HL-60 (cell line): Measurements from ENCODE around the gene OR2T1.

Experiments
- DNase-seq, 2 experiments: peaks; one replicate each; pipeline ENCODE4 v3.0.0-alpha.2; 2010 to 2020; ENCODE audit warnings: low read depth in 1 of 2, low spot score in 1 of 2
- H3K27ac ChIP-seq: fragments of 250-450 bp; sonication (Bioruptor Pico); replicated peaks from 2 replicates; pipeline ENCODE4 v1.5.1; 2020; ENCODE audit warnings: mild to moderate bottlenecking, moderate library complexity
- H3K27me3 ChIP-seq: fragments of 250-450 bp; sonication (Bioruptor Pico); 2 replicates; pipeline ENCODE4 v1.5.1; 2021; ENCODE audit warnings: mild to moderate bottlenecking, moderate library complexity; ENCODE audit not compliant: insufficient read depth, poor library complexity, severe bottlenecking
- H3K4me3 ChIP-seq: replicated peaks from 2 replicates; pipeline ENCODE4 v1.5.1; 2011; ENCODE audit warnings: mild to moderate bottlenecking, control low read depth, low read length; ENCODE audit not compliant: insufficient read depth
- GABPA ChIP-seq: IDR thresholded peaks from 2 replicates; pipeline ENCODE4 v1.6.1; 2012; ENCODE audit warnings: low read depth
- POLR2AphosphoS5 ChIP-seq: IDR thresholded peaks from 2 replicates; pipeline ENCODE4 v1.6.1; 2012; ENCODE audit warnings: low read depth
- SPI1 ChIP-seq: IDR thresholded peaks from 2 replicates; pipeline ENCODE4 v1.6.1; 2012; ENCODE audit warnings: low read depth, mild to moderate bottlenecking, borderline replicate concordance
- long read RNA-seq: library from polyadenylated mRNA; unstranded; transcript quantifications from one replicate; pipeline ENCODE4 v2.0.0, GENCODE V29; 2020
- TF ChIP-seq, protein P1 (sequence below): IDR thresholded peaks from 2 replicates; pipeline ENCODE4 v1.6.1; 2012; ENCODE audit warnings: low read depth; ENCODE audit not compliant: insufficient replicate concordance
- TF ChIP-seq, protein P2 (sequence below): IDR thresholded peaks from one replicate; pipeline ENCODE4 v1.5.1; 2011; ENCODE audit warnings: low read length, control low read depth, inconsistent platforms; ENCODE audit not compliant: insufficient read depth

The OR2T1 gene, protein sequence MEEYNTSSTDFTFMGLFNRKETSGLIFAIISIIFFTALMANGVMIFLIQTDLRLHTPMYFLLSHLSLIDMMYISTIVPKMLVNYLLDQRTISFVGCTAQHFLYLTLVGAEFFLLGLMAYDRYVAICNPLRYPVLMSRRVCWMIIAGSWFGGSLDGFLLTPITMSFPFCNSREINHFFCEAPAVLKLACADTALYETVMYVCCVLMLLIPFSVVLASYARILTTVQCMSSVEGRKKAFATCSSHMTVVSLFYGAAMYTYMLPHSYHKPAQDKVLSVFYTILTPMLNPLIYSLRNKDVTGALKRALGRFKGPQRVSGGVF
- long read RNA-seq = 0 reads

DNA sequence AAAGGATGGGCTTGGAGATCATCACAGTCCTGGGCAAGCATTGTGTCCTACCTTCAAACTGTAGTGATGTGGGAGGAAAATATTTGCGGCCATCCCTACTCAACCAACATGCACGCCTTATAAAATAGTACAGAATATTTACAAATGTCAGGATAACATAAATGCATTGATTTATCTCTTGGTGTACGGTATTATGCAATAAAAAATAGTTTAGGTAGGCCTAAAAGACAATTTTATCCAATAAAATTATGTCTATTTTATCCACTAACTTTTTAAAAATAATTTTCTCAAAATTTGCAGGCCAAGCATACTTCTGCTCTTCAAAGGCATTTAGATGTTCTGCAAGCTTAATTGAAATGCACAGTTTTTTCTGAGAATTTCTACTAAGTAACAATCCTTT, at the start of gene OR2T1:
Gene OR2T1 (plus strand): TSS at position 301 of the 400 bp plus-strand sequence. CDS start 3,100 bp downstream, outside the sequence.
- no peaks in the 10 kb centered on the region for H3K27me3 ChIP-seq
- TF ChIP-seq, protein P1, sequence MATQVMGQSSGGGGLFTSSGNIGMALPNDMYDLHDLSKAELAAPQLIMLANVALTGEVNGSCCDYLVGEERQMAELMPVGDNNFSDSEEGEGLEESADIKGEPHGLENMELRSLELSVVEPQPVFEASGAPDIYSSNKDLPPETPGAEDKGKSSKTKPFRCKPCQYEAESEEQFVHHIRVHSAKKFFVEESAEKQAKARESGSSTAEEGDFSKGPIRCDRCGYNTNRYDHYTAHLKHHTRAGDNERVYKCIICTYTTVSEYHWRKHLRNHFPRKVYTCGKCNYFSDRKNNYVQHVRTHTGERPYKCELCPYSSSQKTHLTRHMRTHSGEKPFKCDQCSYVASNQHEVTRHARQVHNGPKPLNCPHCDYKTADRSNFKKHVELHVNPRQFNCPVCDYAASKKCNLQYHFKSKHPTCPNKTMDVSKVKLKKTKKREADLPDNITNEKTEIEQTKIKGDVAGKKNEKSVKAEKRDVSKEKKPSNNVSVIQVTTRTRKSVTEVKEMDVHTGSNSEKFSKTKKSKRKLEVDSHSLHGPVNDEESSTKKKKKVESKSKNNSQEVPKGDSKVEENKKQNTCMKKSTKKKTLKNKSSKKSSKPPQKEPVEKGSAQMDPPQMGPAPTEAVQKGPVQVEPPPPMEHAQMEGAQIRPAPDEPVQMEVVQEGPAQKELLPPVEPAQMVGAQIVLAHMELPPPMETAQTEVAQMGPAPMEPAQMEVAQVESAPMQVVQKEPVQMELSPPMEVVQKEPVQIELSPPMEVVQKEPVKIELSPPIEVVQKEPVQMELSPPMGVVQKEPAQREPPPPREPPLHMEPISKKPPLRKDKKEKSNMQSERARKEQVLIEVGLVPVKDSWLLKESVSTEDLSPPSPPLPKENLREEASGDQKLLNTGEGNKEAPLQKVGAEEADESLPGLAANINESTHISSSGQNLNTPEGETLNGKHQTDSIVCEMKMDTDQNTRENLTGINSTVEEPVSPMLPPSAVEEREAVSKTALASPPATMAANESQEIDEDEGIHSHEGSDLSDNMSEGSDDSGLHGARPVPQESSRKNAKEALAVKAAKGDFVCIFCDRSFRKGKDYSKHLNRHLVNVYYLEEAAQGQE = no peak
- TF ChIP-seq POLR2AphosphoS5 (no peak), GABPA (no peak), SPI1 (no peak)
- TF ChIP-seq, protein P2, sequence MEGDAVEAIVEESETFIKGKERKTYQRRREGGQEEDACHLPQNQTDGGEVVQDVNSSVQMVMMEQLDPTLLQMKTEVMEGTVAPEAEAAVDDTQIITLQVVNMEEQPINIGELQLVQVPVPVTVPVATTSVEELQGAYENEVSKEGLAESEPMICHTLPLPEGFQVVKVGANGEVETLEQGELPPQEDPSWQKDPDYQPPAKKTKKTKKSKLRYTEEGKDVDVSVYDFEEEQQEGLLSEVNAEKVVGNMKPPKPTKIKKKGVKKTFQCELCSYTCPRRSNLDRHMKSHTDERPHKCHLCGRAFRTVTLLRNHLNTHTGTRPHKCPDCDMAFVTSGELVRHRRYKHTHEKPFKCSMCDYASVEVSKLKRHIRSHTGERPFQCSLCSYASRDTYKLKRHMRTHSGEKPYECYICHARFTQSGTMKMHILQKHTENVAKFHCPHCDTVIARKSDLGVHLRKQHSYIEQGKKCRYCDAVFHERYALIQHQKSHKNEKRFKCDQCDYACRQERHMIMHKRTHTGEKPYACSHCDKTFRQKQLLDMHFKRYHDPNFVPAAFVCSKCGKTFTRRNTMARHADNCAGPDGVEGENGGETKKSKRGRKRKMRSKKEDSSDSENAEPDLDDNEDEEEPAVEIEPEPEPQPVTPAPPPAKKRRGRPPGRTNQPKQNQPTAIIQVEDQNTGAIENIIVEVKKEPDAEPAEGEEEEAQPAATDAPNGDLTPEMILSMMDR = no peak
- no peak within 1 kb of the TSS for H3K27ac ChIP-seq
- no peak for DNase-seq
- no peak within 1 kb of the TSS for H3K4me3 ChIP-seq

DNA sequence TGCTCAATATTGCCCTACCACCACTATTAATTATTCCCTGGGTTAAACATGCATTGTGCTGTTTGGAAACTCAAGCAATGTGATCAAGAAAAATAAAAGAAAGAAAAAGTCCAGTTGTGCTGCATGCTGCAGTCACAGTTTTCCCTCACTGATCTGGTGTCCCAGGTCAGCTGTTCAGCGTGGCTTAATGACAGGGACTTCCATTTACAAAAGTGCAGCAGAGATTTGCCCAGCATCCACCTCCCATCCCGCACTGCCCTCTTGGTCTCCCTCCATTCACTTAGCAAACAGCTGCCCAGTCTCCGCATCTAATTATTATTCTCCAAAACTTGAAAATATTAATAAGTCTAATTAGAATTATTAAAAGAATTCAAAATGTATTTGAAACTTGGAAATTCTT, 43.4 kb upstream of the OR2T1 start:
- no peak for DNase-seq
- no peak overlapping the region for H3K27ac ChIP-seq
- no peaks in the 10 kb centered on the region for H3K27me3 ChIP-seq
- TF ChIP-seq POLR2AphosphoS5 (no peak), GABPA (no peak), SPI1 (no peak)
- TF ChIP-seq, protein P1 = no peak
- TF ChIP-seq, protein P2 = no peak
- no peak overlapping the region for H3K4me3 ChIP-seq

DNA sequence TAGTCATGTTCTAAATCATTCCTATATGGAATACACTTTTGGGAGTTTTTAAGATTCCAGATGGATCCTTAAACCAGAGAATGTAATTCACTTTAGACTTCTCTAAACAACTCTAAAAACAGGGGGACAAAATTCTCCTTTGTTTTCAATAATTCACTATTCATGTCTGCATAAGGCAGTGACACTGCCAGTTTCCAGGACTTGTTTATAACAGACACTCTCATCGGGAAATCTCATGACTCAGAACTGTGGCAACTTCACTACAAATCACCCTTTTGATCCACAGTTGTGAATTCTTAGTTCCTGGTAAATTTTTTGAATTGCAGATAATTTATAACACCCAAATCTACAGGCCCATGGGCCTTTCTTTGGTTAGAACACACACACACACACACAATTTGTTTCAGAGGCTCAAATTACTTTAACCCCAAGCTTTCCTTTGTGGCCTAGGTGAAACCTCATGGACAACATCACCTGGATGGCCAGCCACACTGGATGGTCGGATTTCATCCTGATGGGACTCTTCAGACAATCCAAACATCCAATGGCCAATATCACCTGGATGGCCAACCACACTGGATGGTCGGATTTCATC, 41.6 kb upstream of the OR2T1 start, which contains the start of gene OR2T4:
Gene OR2T4 (plus strand): TSS at position 545 of the 595 bp plus-strand sequence. CDS start 0 bp downstream, at position 545.
- H3K27me3 ChIP-seq = no peaks in the 10 kb centered on the region
- no peak for DNase-seq
- no peak within 1 kb of the TSS for H3K4me3 ChIP-seq
- TF ChIP-seq, protein P2 = no peak
- TF ChIP-seq SPI1 (no peak), GABPA (no peak), POLR2AphosphoS5 (no peak)
- TF ChIP-seq, protein P1 = no peak
- no peak within 1 kb of the TSS for H3K27ac ChIP-seq
